ENCODE results near the gene NEDD9. TPM values are rescaled to one million over a fixed set of nuclear protein-coding genes. Genes with fewer than 3 reads are reported as not detected.
A peak's percentile ranks its signal among the peaks of the same experiment; 100 is the strongest.

NEDD9 gene
- total and polyA plus RNA-seq, 4 donors, result 11.3 to 252 (median 38.4) TPM

GRCh38 chr6:11233673-11234573, 1.5 kb upstream of the NEDD9 start:
- no peaks in the 10 kb centered on the region for H3K9me3 ChIP-seq (ENCODE audit: control insufficient read depth, low read length)
- no peak overlapping the region for H3K4me3 ChIP-seq (ENCODE audit: low read length in 2 of 2)
- 76 to 79% methylated on average over 11 of the region's 11 CpGs for WGBS, 2 donors
- no peak for DNase-seq
- ATAC-seq (ENCODE audit: low FRiP score), result no peak
- peak overlapping the region in 1 of 2 donors; percentile 76 for H3K27ac ChIP-seq (ENCODE audit: low read depth in 1 of 2, low read length in 2 of 2)
- peaks cover 0 to 2% of the 10 kb centered on the region in 2 donors for H3K4me1 ChIP-seq (ENCODE audit: control insufficient read depth in 1 of 2, insufficient read depth in 2 of 2, low read length in 2 of 2)
- H3K27me3 ChIP-seq (ENCODE audit: control insufficient read depth in 1 of 2, insufficient read depth in 2 of 2, low read length in 1 of 2), result no peaks in the 10 kb centered on the region
- intact Hi-C loops (cut with DNase I), result loop anchor here (5.0 to 10.0 kb wide), 4 partner anchors 37 to 178 kb away; no protein-coding TSS in a partner anchor
- H3K36me3 ChIP-seq (ENCODE audit: control insufficient read depth in 1 of 2, insufficient read depth in 2 of 2, low read length in 1 of 2), result no peaks in the 10 kb centered on the region

- ATAC-seq (ENCODE audit: low FRiP score) (peak; percentile 1), DNase-seq (no peak)
- Histone ChIP-seq H3K4me3 (ENCODE audit: low read length in 2 of 2) (peak overlapping the region; percentile 40 to 44), H3K9me3 (ENCODE audit: control insufficient read depth, low read length) (no peaks in the 10 kb centered on the region), H3K27me3 (ENCODE audit: control insufficient read depth in 1 of 2, insufficient read depth in 2 of 2, low read length in 1 of 2) (no peaks in the 10 kb centered on the region), H3K27ac (ENCODE audit: low read depth in 1 of 2, low read length in 2 of 2) (peak overlapping the region; percentile 72 to 76), H3K4me1 (ENCODE audit: control insufficient read depth in 1 of 2, insufficient read depth in 2 of 2, low read length in 2 of 2) (peaks cover 0 to 2% of the 10 kb centered on the region in 2 donors), H3K36me3 (ENCODE audit: control insufficient read depth in 1 of 2, insufficient read depth in 2 of 2, low read length in 1 of 2) (no peaks in the 10 kb centered on the region)
- intact Hi-C loops (cut with DNase I), result loop anchor here (5.0 to 10.0 kb wide), 4 partner anchors 36 to 179 kb away; no protein-coding TSS in a partner anchor
- WGBS, 2 donors, result 11 to 13% methylated on average over 23 of the region's 23 CpGs
These were observed 530 bp upstream of the NEDD9 start for GRCh38 chr6:11232770-11233626.

DNA sequence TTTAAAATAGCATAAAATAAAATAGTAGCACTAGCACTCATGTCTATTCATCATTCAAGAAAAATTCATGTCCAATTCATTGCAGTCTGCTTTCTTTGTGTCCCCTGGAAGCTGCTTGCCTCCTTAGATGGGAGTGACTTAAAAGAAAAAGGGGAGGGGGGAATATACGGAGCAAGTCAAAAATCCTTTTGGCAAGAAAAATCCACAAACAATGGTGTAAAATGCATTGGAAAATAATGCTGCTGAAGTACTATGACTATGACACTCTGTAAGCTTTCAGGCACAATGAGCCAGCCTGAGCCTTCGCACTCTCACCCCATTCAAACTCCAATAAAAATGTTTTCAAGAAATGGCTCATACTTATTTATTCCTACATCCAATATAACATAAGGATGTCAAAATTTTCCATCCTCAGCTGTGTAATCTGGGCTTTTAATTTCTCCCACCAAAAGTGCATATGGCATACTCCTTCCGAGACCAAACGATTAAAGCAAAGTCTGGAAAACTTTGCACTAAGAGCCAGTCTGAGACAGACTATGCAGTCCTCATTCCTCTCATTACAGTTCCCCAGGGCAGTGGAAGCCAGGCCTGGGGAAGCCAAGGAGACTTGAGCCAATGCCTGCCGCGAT, 790 bp downstream of the NEDD9 start:
- Histone ChIP-seq H3K4me3 (ENCODE audit: low read length in 2 of 2) (peak overlapping the region; percentile 96 to 99), H3K36me3 (ENCODE audit: control insufficient read depth in 1 of 2, insufficient read depth in 2 of 2, low read length in 1 of 2) (no peaks in the 10 kb centered on the region), H3K27me3 (ENCODE audit: control insufficient read depth in 1 of 2, insufficient read depth in 2 of 2, low read length in 1 of 2) (no peaks in the 10 kb centered on the region), H3K27ac (ENCODE audit: low read depth in 1 of 2, low read length in 2 of 2) (peak overlapping the region; percentile 97 to 100), H3K4me1 (ENCODE audit: control insufficient read depth in 1 of 2, insufficient read depth in 2 of 2, low read length in 2 of 2) (peaks cover 2% of the 10 kb centered on the region in 2 donors), H3K9me3 (ENCODE audit: control insufficient read depth, low read length) (no peaks in the 10 kb centered on the region)
- intact Hi-C loops (cut with DNase I), result loop anchor here (5.0 to 10.0 kb wide), 4 partner anchors 34 to 181 kb away; no protein-coding TSS in a partner anchor
- DNase-seq, result peak in 1 of 2 donors; percentile 81
- 2% methylated on average over 6 of the region's 6 CpGs for WGBS, 2 donors
- ATAC-seq (ENCODE audit: low FRiP score), result peak; percentile 79

GRCh38 chr6:11231108-11231463, 1.4 kb downstream of the NEDD9 start:
- no peak for DNase-seq
- intact Hi-C loops (cut with DNase I), result loop anchor here (5.0 to 10.0 kb wide), 4 partner anchors 34 to 181 kb away; no protein-coding TSS in a partner anchor
- no peaks in the 10 kb centered on the region for H3K36me3 ChIP-seq (ENCODE audit: control insufficient read depth in 1 of 2, insufficient read depth in 2 of 2, low read length in 1 of 2)
- peak overlapping the region; percentile 96 to 99 for H3K4me3 ChIP-seq (ENCODE audit: low read length in 2 of 2)
- H3K9me3 ChIP-seq (ENCODE audit: control insufficient read depth, low read length), result no peaks in the 10 kb centered on the region
- 0 to 2% methylated on average over 1 of the region's 1 CpG for WGBS, 2 donors
- peak overlapping the region in 1 of 2 donors; percentile 97 for H3K27ac ChIP-seq (ENCODE audit: low read depth in 1 of 2, low read length in 2 of 2)
- H3K27me3 ChIP-seq (ENCODE audit: control insufficient read depth in 1 of 2, insufficient read depth in 2 of 2, low read length in 1 of 2), result no peaks in the 10 kb centered on the region
- ATAC-seq (ENCODE audit: low FRiP score), result no peak
- peaks cover 2 to 5% of the 10 kb centered on the region in 2 donors for H3K4me1 ChIP-seq (ENCODE audit: control insufficient read depth in 1 of 2, insufficient read depth in 2 of 2, low read length in 2 of 2)

- Histone ChIP-seq H3K4me1 (ENCODE audit: control insufficient read depth in 1 of 2, insufficient read depth in 2 of 2, low read length in 2 of 2) (peaks cover 3 to 6% of the 10 kb centered on the region in 2 donors), H3K36me3 (ENCODE audit: control insufficient read depth in 1 of 2, insufficient read depth in 2 of 2, low read length in 1 of 2) (no peaks in the 10 kb centered on the region), H3K4me3 (ENCODE audit: low read length in 2 of 2) (peak overlapping the region; percentile 96 to 99), H3K27me3 (ENCODE audit: control insufficient read depth in 1 of 2, insufficient read depth in 2 of 2, low read length in 1 of 2) (no peaks in the 10 kb centered on the region), H3K9me3 (ENCODE audit: control insufficient read depth, low read length) (no peaks in the 10 kb centered on the region), H3K27ac (ENCODE audit: low read depth in 1 of 2, low read length in 2 of 2) (peak overlapping the region; percentile 90 to 100)
- DNase-seq (no peak), ATAC-seq (ENCODE audit: low FRiP score) (no peak)
- intact Hi-C loops (cut with DNase I), result loop anchor here (5.0 to 10.0 kb wide), 4 partner anchors 33 to 182 kb away; no protein-coding TSS in a partner anchor
- 7% methylated on average over 9 of the region's 9 CpGs for WGBS, 2 donors
These were observed 2.0 kb downstream of the NEDD9 start for GRCh38 chr6:11230158-11231107.

GRCh38 chr6:11229655-11230046, 2.8 kb downstream of the NEDD9 start:
- ATAC-seq (ENCODE audit: low FRiP score), result no peak
- Histone ChIP-seq H3K27ac (ENCODE audit: low read depth in 1 of 2, low read length in 2 of 2) (peak overlapping the region; percentile 30 to 100), H3K9me3 (ENCODE audit: control insufficient read depth, low read length) (no peaks in the 10 kb centered on the region), H3K4me1 (ENCODE audit: control insufficient read depth in 1 of 2, insufficient read depth in 2 of 2, low read length in 2 of 2) (peaks cover 3 to 6% of the 10 kb centered on the region in 2 donors), H3K27me3 (ENCODE audit: control insufficient read depth in 1 of 2, insufficient read depth in 2 of 2, low read length in 1 of 2) (no peaks in the 10 kb centered on the region), H3K36me3 (ENCODE audit: control insufficient read depth in 1 of 2, insufficient read depth in 2 of 2, low read length in 1 of 2) (no peaks in the 10 kb centered on the region), H3K4me3 (ENCODE audit: low read length in 2 of 2) (peak overlapping the region; percentile 96 to 99)
- intact Hi-C loops (cut with DNase I), result loop anchor here (5.0 to 10.0 kb wide), 4 partner anchors 32 to 183 kb away; no protein-coding TSS in a partner anchor
- DNase-seq, result no peak
- WGBS, 2 donors, result 6 to 8% methylated on average over 5 of the region's 5 CpGs

DNA sequence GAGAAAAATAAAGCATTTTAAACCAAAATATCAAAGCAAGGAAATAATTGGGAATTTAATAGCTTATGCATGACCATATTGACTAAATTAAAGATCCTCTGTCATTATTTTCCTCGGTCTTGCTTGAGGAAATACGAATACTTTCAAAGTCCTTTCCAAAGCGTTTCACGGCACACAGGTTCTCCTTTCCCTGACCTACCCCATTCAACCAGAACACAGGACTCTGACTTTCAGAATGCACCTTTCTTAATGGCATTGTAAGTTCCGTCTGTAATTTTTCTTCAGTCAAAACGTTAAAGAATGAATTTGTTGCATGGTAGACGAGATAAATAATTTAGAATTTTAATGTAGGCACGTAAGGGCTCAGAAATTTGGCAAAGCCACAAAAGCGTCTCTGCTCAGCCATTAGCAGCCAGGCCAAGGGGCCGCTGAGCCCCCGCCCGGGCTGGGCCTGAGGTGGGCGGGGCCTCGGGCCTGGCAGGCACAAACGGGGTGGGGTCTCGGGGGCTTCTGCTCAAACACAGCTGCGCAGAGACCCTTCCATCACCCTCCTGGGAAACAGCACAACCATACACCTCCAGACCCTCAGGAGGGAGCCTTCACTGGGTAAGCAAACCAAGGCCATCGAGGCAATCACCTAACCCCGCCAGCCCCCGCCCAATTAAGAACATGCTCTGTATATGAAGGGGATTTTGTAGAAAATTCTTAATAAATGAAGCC, 3.4 kb downstream of the NEDD9 start:
- DNase-seq (peak in 1 of 2 donors; percentile 39), ATAC-seq (ENCODE audit: low FRiP score) (no peak)
- peaks cover 3 to 7% of the 10 kb centered on the region in 2 donors for H3K4me1 ChIP-seq (ENCODE audit: control insufficient read depth in 1 of 2, insufficient read depth in 2 of 2, low read length in 2 of 2)
- H3K27ac ChIP-seq (ENCODE audit: low read depth in 1 of 2, low read length in 2 of 2), result peak overlapping the region; percentile 37 to 100
- 5 to 8% methylated on average over 20 of the region's 20 CpGs for WGBS, 2 donors
- intact Hi-C loops (cut with DNase I), result no loop called here
- H3K27me3 ChIP-seq (ENCODE audit: control insufficient read depth in 1 of 2, insufficient read depth in 2 of 2, low read length in 1 of 2), result no peaks in the 10 kb centered on the region
- peak overlapping the region; percentile 96 to 99 for H3K4me3 ChIP-seq (ENCODE audit: low read length in 2 of 2)
- no peaks in the 10 kb centered on the region for H3K9me3 ChIP-seq (ENCODE audit: control insufficient read depth, low read length)
- H3K36me3 ChIP-seq (ENCODE audit: control insufficient read depth in 1 of 2, insufficient read depth in 2 of 2, low read length in 1 of 2), result no peaks in the 10 kb centered on the region

Data from aorta (tissue), 5 donors.